GM23338 (cell line): ENCODE results near the gene CYTIP. TPM values are rescaled to one million over a fixed set of nuclear protein-coding genes. Genes with fewer than 3 reads are reported as not detected.

ENCODE experiments used
- EZH2phosphoT487 ChIP-seq: fragments of 200-600 bp; sonication (generic); IDR thresholded peaks from one replicate; pipeline ENCODE4 v1.8.1; 2018; ENCODE audit warnings: antibody characterized with exemption; ENCODE audit not compliant: unreplicated experiment
- REST ChIP-seq: IDR thresholded peaks from one replicate; pipeline ENCODE4 v1.6.1; 2018; ENCODE audit warnings: antibody characterized with exemption; ENCODE audit not compliant: unreplicated experiment
- polyA plus RNA-seq: library from polyadenylated mRNA; unstranded; fragments of >200 nt; fragmentation: Nextera tagmentation; extraction: Ambion mirVana; gene quantifications from 2 replicates; pipeline ENCODE4 v1.2.1, GENCODE V29; 2016
- total RNA-seq: library from RNA; depleted of rRNA; stranded (reverse); fragments of >200 nt; shearing (Covaris generic); gene quantifications from 2 replicates; pipeline ENCODE4 v1.2.3, GENCODE V29; 2014
- TF ChIP-seq, protein P1 (sequence below): fragments of 250-450 bp; sonication (Bioruptor Pico); IDR thresholded peaks from 2 replicates; pipeline ENCODE4 v1.5.0; 2020; ENCODE audit warnings: mild to moderate bottlenecking, moderate library complexity
- TF ChIP-seq, protein P2 (sequence below), 2 experiments: fragments of 200-600 bp in 1 of 2; sonication (generic) in 1 of 2; conservative IDR thresholded peaks; 2 replicates each; pipeline versions ENCODE4 v1.5.1 to v1.6.1; 2016 to 2017; ENCODE audit warnings: antibody characterized with exemption in 2 of 2, low read depth in 2 of 2, mild to moderate bottlenecking in 2 of 2, moderate library complexity in 1 of 2

The CYTIP gene
- total and polyA plus RNA-seq, 2 experiments from 2014 or later, result not detected

GRCh38 chr2:157476953-157477709 lies 33.2 kb upstream of the CYTIP start (continued):
- TF ChIP-seq, protein P1, sequence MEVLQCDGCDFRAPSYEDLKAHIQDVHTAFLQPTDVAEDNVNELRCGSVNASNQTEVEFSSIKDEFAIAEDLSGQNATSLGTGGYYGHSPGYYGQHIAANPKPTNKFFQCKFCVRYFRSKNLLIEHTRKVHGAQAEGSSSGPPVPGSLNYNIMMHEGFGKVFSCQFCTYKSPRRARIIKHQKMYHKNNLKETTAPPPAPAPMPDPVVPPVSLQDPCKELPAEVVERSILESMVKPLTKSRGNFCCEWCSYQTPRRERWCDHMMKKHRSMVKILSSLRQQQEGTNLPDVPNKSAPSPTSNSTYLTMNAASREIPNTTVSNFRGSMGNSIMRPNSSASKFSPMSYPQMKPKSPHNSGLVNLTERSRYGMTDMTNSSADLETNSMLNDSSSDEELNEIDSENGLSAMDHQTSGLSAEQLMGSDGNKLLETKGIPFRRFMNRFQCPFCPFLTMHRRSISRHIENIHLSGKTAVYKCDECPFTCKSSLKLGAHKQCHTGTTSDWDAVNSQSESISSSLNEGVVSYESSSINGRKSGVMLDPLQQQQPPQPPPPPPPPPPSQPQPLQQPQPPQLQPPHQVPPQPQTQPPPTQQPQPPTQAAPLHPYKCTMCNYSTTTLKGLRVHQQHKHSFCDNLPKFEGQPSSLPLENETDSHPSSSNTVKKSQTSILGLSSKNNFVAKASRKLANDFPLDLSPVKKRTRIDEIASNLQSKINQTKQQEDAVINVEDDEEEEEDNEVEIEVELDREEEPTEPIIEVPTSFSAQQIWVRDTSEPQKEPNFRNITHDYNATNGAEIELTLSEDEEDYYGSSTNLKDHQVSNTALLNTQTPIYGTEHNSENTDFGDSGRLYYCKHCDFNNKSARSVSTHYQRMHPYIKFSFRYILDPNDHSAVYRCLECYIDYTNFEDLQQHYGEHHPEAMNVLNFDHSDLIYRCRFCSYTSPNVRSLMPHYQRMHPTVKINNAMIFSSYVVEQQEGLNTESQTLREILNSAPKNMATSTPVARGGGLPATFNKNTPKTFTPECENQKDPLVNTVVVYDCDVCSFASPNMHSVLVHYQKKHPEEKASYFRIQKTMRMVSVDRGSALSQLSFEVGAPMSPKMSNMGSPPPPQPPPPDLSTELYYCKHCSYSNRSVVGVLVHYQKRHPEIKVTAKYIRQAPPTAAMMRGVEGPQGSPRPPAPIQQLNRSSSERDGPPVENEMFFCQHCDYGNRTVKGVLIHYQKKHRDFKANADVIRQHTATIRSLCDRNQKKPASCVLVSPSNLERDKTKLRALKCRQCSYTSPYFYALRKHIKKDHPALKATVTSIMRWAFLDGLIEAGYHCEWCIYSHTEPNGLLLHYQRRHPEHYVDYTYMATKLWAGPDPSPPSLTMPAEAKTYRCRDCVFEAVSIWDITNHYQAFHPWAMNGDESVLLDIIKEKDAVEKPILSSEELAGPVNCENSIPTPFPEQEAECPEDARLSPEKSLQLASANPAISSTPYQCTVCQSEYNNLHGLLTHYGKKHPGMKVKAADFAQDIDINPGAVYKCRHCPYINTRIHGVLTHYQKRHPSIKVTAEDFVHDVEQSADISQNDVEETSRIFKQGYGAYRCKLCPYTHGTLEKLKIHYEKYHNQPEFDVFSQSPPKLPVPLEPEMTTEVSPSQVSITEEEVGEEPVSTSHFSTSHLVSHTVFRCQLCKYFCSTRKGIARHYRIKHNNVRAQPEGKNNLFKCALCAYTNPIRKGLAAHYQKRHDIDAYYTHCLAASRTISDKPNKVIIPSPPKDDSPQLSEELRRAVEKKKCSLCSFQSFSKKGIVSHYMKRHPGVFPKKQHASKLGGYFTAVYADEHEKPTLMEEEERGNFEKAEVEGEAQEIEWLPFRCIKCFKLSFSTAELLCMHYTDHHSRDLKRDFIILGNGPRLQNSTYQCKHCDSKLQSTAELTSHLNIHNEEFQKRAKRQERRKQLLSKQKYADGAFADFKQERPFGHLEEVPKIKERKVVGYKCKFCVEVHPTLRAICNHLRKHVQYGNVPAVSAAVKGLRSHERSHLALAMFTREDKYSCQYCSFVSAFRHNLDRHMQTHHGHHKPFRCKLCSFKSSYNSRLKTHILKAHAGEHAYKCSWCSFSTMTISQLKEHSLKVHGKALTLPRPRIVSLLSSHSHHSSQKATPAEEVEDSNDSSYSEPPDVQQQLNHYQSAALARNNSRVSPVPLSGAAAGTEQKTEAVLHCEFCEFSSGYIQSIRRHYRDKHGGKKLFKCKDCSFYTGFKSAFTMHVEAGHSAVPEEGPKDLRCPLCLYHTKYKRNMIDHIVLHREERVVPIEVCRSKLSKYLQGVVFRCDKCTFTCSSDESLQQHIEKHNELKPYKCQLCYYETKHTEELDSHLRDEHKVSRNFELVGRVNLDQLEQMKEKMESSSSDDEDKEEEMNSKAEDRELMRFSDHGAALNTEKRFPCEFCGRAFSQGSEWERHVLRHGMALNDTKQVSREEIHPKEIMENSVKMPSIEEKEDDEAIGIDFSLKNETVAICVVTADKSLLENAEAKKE, result no peak
- TF ChIP-seq EZH2phosphoT487, result no peak
- TF ChIP-seq, protein P2, sequence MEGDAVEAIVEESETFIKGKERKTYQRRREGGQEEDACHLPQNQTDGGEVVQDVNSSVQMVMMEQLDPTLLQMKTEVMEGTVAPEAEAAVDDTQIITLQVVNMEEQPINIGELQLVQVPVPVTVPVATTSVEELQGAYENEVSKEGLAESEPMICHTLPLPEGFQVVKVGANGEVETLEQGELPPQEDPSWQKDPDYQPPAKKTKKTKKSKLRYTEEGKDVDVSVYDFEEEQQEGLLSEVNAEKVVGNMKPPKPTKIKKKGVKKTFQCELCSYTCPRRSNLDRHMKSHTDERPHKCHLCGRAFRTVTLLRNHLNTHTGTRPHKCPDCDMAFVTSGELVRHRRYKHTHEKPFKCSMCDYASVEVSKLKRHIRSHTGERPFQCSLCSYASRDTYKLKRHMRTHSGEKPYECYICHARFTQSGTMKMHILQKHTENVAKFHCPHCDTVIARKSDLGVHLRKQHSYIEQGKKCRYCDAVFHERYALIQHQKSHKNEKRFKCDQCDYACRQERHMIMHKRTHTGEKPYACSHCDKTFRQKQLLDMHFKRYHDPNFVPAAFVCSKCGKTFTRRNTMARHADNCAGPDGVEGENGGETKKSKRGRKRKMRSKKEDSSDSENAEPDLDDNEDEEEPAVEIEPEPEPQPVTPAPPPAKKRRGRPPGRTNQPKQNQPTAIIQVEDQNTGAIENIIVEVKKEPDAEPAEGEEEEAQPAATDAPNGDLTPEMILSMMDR (conservative IDR thresholded peaks at IDR 0.05; ENCODE audit: low read depth in 2 of 2), result no peak
- TF ChIP-seq REST, result no peak
